OCI-LY3 (cell line): Measurements from ENCODE around the gene ZNF224.

Experiments used
- H2AFZ ChIP-seq: fragments of 200-600, 300-600 bp; shearing (Covaris generic); 2 replicates; pipeline ENCODE4 v1.6.0; 2014; ENCODE audit warnings: antibody characterized with exemption, low read depth, low read length
- H3K27ac ChIP-seq: fragments of 200-600, 300-600 bp; sonication (generic); 2 replicates; pipeline ENCODE4 v1.5.1; 2014; ENCODE audit warnings: mild to moderate bottlenecking, low read length, moderate library complexity, mixed read lengths
- H3K27me3 ChIP-seq: fragments of 200-600, 300-600 bp; sonication (generic); 2 replicates; pipeline ENCODE4 v1.6.1; 2014; ENCODE audit warnings: low read depth, low read length, mixed read lengths
- H3K36me3 ChIP-seq: fragments of 200-600, 300-600 bp; sonication (generic); replicated peaks from 2 replicates; pipeline ENCODE3; 2014; ENCODE audit warnings: low read depth, low read length, mixed read lengths
- H3K4me1 ChIP-seq: fragments of 300-600, 200-600 bp; sonication (generic); 2 replicates; pipeline ENCODE4 v1.6.1; 2014; ENCODE audit warnings: low read length, mixed read lengths
- H3K4me2 ChIP-seq: fragments of 200-600, 300-600 bp; sonication (generic); 2 replicates; pipeline ENCODE4 v1.6.1; 2014; ENCODE audit warnings: low read length, mixed read lengths
- H3K4me3 ChIP-seq: fragments of 300-600, 200-600 bp; sonication (generic); 2 replicates; pipeline ENCODE4 v1.5.1; 2014; ENCODE audit warnings: antibody characterized with exemption, mild to moderate bottlenecking, low read length, moderate library complexity
- H3K79me2 ChIP-seq: fragments of 300-600, 200-600 bp; shearing (Covaris generic); 2 replicates; pipeline ENCODE4 v1.6.1; 2014; ENCODE audit warnings: mild to moderate bottlenecking, low read length, mixed read lengths
- H3K9ac ChIP-seq: fragments of 300-600, 200-600 bp; shearing (Covaris generic); 2 replicates; pipeline ENCODE4 v1.6.0; 2014; ENCODE audit warnings: mild to moderate bottlenecking, low read length, moderate library complexity
- H3K9me3 ChIP-seq: fragments of 200-600, 300-600 bp; shearing (Covaris generic); 2 replicates; pipeline ENCODE4 v1.6.1; 2014; ENCODE audit warnings: low read length, mixed read lengths; ENCODE audit not compliant: insufficient read depth
- H4K20me1 ChIP-seq: fragments of 200-600, 300-600 bp; sonication (generic); 2 replicates; pipeline ENCODE4 v1.6.1; 2016; ENCODE audit warnings: low read length, mixed read lengths; ENCODE audit not compliant: insufficient read depth
- EZH2phosphoT487 ChIP-seq: fragments of 200-600 bp; shearing (Covaris generic); IDR thresholded peaks from 2 replicates; pipeline ENCODE4 v1.6.1; 2018; ENCODE audit warnings: antibody characterized with exemption, mixed run types, low read depth
- TF ChIP-seq, protein P1 (sequence below): fragments of 200-600, 300-600 bp; sonication (generic); IDR thresholded peaks from 2 replicates; pipeline ENCODE4 v1.5.1; 2014; ENCODE audit warnings: antibody characterized with exemption, low read length, low read depth

The ZNF224 gene

DNA sequence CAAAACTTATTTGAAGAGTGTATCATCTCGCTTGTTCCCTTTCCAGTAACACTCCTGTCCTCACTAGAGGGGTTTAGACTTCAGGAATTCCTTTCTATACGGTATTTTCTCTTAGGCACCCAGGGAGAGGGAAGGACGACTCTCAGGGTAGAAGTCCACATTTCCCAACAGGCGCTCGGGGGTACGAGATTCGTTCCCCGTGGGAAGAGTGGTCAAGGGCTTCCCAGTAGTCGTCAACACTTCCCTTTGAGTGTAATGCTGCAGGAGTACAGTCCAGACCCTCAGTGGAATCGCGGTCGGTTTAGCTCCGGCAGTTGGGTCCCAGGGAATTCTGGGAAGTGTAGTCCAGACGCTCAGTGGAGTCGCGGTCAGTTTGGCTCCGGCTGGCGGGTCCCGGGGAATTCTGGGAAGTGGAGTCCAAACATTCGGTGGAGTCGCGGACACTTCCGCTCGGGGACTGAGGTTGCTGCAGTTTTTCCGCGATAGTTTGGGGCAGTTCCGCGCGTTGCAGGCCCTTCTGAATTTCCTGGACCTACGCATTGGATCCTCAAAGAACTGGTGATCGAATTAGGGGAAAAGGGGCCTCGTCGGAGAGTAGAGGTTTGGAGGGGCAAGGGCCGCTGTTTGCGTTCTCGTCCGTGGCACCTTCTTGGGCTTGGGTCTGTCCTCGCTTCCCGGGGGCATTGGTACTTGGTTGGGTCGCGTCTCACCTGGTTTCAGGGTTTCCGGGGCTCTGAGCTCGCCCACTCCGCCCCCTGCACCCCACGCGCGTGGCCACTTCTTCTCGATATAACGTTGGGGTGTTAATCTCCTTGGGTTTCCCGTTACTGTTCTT lies at the start of gene ZNF224:
ZNF224 (plus strand) TSS at position 431 of the 835 bp plus-strand sequence. CDS start 3,513 bp downstream, outside the sequence.
- Histone ChIP-seq H3K27ac (peak within 1 kb of the TSS; percentile 33), H4K20me1 (no peaks in the 10 kb centered on the region), H3K27me3 (no peaks in the 10 kb centered on the region), H3K4me1 (peaks cover 4% of the 10 kb centered on the region; the same call in 1 of the 2 replicates), H3K36me3 (peaks cover 24% of the 10 kb centered on the region), H3K79me2 (peaks cover 21% of the 10 kb centered on the region), H2AFZ (peak within 1 kb of the TSS; percentile 96), H3K4me2 (peak within 1 kb of the TSS; percentile 75), H3K4me3 (peak within 1 kb of the TSS; percentile 80), H3K9me3 (no peaks in the 10 kb centered on the region), H3K9ac (peak within 1 kb of the TSS; percentile 82)
- TF ChIP-seq EZH2phosphoT487 = no peak
- TF ChIP-seq, protein P1, sequence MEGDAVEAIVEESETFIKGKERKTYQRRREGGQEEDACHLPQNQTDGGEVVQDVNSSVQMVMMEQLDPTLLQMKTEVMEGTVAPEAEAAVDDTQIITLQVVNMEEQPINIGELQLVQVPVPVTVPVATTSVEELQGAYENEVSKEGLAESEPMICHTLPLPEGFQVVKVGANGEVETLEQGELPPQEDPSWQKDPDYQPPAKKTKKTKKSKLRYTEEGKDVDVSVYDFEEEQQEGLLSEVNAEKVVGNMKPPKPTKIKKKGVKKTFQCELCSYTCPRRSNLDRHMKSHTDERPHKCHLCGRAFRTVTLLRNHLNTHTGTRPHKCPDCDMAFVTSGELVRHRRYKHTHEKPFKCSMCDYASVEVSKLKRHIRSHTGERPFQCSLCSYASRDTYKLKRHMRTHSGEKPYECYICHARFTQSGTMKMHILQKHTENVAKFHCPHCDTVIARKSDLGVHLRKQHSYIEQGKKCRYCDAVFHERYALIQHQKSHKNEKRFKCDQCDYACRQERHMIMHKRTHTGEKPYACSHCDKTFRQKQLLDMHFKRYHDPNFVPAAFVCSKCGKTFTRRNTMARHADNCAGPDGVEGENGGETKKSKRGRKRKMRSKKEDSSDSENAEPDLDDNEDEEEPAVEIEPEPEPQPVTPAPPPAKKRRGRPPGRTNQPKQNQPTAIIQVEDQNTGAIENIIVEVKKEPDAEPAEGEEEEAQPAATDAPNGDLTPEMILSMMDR = no peak

- no peak overlapping the region for H3K4me2 ChIP-seq
- H3K27me3 ChIP-seq = no peaks in the 10 kb centered on the region
- no peaks in the 10 kb centered on the region for H3K79me2 ChIP-seq
- H4K20me1 ChIP-seq = no peaks in the 10 kb centered on the region
- no peaks in the 10 kb centered on the region for H3K36me3 ChIP-seq
- H3K9me3 ChIP-seq = peaks cover 6% of the 10 kb centered on the region; the same call in 1 of the 2 replicates
- H3K4me3 ChIP-seq = no peak overlapping the region
- no peak overlapping the region for H3K9ac ChIP-seq
- H3K27ac ChIP-seq = no peak overlapping the region
- TF ChIP-seq, protein P1 = no peak
- no peak for TF ChIP-seq EZH2phosphoT487
- H3K4me1 ChIP-seq = no peaks in the 10 kb centered on the region
- H2AFZ ChIP-seq = no peak overlapping the region
Measured at GRCh38 chr19:44050740-44051649, 43.2 kb upstream of the ZNF224 start.

GRCh38 chr19:44051650-44052402 lies 42.3 kb upstream of the ZNF224 start, which contains the start of gene ZNF223:
TSS of gene ZNF223 (plus strand) at chr19:44052036. CDS start at chr19:44055177, 3,141 bp downstream.
- H3K9ac ChIP-seq = no peak within 1 kb of the TSS
- no peaks in the 10 kb centered on the region for H3K4me1 ChIP-seq
- no peak within 1 kb of the TSS for H3K4me2 ChIP-seq
- no peaks in the 10 kb centered on the region for H3K36me3 ChIP-seq
- no peaks in the 10 kb centered on the region for H4K20me1 ChIP-seq
- H2AFZ ChIP-seq = no peak within 1 kb of the TSS
- TF ChIP-seq, protein P1 = no peak
- no peak for TF ChIP-seq EZH2phosphoT487
- H3K4me3 ChIP-seq = no peak within 1 kb of the TSS
- no peak within 1 kb of the TSS for H3K27ac ChIP-seq
- peaks cover 6% of the 10 kb centered on the region; the same call in 1 of the 2 replicates for H3K9me3 ChIP-seq
- no peaks in the 10 kb centered on the region for H3K27me3 ChIP-seq
- no peaks in the 10 kb centered on the region for H3K79me2 ChIP-seq
